IPS-11a (cell line): ENCODE measurements around the gene ZMYM3.
A peak's percentile ranks its signal among the peaks of the same experiment; 100 is the strongest.

ENCODE experiments used
- H3K4me3 ChIP-seq: one replicate; pipeline ENCODE4 v1.5.1; 2013; ENCODE audit warnings: low read depth, low read length, control low read depth

Gene ZMYM3

DNA sequence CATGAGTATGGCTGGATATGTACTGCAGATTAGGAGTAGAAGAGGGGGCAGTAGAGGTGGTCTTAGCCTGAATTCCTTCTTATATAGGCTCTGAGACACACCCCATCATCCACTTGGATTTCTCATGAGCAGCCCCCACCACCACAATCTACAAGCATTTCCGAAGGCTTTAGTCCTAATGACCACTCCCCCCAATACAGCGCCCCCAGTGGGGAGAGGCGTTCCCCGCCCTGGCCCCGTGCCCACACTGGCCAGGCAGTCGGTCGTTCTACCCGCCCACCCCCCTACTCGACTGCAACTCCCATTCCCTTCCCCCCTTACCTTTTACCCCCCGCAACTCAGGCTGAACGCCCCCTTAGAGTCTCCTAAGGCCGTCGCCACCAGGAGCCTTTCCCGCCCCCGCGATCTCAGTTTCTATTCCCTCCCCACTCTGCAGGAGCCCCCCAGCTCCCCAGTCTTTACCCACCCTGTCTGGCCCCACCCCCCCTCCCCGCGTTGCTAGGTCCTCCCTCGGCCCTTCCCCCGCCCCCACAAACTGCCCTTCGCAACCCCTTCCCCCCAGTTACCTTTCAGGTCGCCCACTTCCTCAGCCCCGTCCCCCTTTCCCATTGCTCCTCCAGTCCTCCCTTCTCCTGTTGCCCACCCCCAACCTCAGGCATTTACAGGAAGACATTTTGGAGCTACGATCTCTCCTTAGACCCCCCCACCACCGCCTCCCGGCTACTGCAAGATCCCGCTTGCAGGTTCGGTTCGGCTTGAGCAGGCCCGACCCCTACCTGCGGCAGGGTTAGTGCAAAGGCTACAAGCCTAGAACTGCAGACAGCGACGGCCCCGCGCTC, 468 bp downstream of the ZMYM3 start:
- H3K4me3 ChIP-seq = peak overlapping the region; percentile 67

DNA sequence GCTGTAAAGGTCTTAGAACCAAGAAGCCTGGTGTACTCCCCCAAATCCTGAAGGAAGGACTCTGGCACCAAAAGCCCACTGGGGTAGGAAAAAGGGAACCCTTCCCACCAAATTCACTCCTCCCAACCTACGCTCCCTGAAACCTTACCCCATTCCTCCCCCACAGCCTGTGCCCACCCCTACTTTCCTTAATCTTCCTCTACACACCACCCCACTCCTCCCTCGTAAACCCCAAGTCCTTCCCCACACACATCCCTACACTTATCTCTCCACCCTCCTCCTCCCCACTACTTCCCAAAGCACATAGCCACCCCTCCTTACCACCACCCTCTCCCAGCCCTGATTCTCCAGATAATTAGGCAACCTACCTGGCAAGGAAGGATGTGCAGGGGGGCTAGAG, 1.7 kb downstream of the ZMYM3 start:
- H3K4me3 ChIP-seq = no peak overlapping the region

DNA sequence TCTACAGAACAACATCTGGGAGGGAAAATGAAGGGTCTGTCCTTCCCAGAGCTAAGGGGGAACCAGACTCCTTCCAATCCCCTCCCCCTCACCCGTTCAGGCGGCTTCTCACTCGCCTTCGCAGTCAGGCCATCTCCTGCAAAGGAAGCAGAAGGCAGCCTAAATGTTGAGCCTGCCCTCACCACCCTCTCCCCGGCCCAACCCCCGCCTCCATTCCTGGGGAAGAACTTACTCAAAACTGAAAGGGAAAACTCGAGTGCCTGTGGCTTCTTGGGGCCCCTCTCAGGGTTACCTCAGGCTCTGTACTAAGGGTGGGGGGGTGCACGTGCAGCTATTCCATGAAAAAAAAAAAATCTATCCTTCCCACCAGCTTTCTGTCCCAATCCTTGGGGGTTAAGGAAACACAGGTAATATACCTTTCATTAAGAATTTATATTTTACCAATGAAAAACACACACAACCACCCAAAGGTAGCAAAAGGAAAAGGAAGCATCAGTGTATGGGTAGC, 2.4 kb downstream of the ZMYM3 start:
- H3K4me3 ChIP-seq = peak overlapping the region; percentile 4

DNA sequence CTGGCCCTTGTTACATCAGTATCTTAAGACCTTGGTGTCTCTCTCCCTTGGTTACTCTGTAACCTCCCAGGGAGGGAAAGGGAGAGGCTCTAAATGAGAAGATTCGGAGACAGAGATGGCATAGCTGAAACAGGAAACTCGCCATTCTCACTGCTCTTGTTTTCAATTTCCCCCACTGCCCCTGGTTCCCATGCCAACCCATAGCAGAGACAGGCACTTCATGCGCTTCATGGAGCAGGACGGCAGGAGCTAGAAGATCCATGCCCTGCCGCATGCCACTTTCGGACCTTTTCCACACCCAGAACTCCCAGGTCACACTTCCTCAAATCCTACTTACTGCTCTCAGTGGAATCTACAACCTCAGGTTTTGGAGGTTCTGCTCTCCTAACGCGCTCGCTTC, 3.1 kb downstream of the ZMYM3 start:
- no peak overlapping the region for H3K4me3 ChIP-seq

DNA sequence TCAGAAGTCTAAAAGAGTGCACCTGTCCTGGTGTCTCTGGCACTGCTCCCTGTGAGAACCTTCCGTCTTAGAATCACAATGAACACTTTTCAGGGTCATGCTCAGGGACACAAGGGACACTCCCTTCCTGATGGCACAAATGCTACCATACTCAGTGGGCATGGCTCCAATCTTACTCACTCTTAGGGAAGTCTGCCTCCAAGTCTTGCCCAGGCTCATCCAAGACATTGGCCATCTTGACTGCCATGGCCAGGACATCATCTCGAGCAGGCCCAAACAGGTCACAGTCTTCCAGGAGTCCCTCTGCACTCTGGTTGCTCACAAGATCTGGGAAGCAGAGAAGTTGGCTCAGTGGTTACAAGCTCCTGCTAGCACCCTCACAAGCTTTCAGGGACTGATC, 8.8 kb downstream of the ZMYM3 start:
- H3K4me3 ChIP-seq = no peak overlapping the region

DNA sequence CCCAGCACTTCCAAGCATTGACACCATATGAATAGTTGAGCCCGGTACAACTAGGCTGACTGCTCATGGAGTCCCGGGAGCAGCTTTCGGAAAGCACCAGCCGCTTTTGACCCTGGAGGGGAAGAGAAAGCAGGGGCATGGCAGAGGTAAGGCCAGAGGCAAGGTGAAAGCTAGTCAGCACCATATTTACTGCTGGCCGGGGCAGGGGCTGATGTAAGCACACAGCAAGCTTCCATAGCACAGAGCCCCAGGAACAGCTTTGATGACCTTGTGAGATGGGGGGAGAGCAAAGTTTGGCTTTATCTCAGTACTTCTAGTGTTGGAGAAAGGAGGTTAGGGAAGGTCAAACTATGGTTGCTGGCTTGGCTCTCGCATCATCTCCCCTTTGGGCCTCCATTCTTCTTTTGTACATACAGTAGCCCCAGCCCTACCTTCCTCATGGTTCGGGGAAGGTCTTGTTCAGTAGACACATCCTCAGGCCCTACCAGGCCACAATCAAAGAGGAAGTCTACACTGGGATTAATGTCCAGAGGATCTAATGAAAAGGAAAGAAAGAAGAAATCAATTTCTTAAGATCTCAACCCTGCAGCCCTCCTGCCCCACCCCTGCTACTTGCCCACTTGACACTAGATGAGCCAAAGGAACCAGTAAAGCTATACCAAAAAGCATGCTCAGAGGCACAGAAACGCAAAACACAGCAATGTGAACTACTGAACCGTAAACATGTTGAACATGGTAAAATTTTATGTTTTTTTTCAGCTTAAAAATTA, 9.4 kb downstream of the ZMYM3 start:
- H3K4me3 ChIP-seq = no peak overlapping the region

DNA sequence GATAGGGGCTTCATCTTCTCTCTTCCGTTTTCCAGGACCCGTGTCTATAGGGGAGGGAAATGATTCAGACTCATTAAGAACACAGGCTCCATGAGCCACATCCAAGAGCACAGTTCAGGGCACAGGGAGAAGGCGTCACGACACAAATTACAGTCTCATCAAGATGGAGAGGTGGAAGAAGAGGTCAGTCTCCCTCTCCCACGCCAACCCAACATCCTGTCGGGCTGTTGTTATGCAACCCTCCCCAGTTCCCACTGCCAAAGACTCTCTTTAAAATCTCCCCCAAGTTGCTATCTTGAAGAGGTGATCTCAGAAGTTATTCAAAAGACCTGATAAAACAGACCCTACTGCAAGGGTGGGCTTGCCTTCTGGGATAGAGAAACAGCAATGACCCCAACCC, 12.6 kb downstream of the ZMYM3 start:
- no peak overlapping the region for H3K4me3 ChIP-seq

DNA sequence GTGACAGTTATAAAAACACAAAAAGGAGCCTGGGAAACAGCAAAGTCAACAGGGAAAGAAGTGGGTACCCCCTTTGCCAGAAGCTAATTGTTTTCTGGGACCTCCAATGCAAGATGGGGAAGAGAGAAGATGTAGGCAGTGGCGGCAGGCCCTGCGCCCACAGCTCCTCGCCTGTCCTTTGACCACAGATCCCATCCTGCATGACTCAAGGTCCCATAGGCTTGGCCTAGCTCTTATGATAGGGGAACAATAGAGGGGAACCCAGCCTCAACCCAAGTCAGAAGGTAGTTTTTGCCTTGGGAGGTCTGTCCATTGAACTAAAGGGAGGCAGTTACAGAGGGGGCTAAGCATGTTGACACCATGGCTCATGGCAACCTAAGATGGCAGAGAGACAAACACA, 14.2 kb downstream of the ZMYM3 start:
- H3K4me3 ChIP-seq = no peak overlapping the region

DNA sequence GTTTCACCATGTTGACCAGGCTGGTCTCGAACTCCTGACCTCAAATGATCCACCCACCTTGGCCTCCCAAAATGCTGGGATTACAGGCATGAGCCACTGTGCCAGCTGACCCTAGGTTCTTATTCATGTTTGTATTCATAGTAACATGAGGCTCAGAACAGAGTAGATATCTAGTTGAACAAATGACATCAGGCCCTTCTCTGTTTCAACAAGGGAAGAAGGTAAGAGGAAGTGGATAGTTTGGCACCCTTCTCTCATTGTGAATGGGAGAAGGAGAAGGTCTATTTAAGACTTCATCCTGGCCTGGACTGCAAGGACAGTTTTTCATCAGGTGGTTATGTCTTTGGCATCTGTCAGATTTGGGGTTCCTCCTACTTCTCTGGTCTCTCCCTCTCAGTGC, 17.1 kb downstream of the ZMYM3 start:
- no peak overlapping the region for H3K4me3 ChIP-seq

DNA sequence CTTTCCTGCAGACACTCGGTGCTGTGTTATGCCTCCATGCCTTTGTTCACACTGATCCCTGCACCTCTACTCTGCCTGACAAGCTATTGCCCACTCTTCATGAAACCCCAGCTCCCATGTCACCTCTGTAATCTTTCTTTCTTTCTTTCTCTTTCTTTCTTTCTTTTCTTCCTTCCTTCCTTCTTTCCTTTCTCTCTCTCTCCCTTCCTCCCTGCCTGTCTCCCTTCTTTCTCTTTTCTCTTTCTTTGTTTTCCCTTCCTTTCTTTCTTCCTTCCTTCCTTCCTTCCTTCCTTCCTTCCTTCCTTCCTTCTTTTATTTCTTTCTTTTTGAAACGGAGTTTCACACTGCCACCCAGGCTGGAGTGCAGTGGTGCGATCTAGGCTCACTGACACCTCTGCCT, 18.5 kb downstream of the ZMYM3 start:
- no peak overlapping the region for H3K4me3 ChIP-seq

DNA sequence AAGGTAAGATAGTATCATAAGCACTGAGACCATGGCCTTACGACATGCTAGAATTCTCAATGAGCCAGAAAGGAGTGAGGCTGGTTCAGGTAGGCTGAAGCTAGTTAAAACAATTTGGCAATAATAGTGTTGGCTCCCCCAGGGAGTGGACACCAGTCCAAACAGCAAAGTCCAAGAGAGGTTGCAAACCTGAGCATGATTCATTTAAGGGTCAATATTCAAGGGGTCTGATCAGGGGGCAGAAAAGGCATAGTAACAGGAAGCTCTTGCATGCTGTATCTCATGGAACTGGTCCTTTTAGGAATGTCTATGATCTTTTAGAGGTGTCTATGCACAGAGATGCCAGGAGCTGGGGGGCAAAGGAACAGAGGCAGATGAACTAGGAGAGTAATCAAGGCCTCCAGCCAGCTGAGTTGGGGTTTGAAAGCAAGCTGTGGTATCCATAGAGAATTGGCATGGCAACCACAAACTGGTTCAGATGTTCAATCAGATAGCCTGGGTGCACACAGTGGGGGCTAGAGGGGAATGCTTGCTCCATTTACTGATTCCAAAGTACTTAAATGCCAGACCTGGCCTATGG, 25.8 kb downstream of the ZMYM3 start:
- H3K4me3 ChIP-seq = no peak overlapping the region

DNA sequence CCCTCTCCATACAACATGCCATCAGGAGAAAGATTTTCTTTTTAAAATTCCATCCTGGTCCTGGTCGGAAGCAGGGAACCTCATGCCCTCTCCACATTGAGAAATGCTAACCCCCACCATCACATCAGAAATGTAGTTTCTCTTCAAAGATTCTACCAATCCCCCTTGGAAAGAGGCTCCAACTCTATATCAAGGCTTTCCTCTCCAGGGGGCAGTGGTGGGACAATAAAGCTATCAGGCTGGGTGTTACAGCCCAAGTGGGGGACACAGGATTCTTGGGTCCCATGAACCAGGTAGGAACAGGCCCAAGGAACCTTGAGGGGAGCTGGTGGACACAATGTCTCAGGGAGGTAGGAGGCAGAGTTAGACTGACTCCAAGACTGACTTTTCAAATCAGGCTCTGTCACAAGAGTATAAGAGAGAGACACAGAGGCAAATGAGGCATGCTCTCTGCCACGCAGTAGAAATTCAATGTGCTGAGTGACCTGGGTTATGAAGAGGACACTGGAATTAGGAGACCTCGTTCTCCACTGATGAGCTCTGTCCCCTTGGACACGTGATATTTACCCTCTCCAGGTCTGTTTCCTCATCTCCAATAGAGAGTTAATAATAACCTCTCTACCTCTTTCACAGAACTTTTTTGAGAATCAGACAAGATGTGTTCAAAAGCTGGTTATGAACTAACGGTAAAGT, 26.4 kb downstream of the ZMYM3 start:
- H3K4me3 ChIP-seq = no peak overlapping the region

DNA sequence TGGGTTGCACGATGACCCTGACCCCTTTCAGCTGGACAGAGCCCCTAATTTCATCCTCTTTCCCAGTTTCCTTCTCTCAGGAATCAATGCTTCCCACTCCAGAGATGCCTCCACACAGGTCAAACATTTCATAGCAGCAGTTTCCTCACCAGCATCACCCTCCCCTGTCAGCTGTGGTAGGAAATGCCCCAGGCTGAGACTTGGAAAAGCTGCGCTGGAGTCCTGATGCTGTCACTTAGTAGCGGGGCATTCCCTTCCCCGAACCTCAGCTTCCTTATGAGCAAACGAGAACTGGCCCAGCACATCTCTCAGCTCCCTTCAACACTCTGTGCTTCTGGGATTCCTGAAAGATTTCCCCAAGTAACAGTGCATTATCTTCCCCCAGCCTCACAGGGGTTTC, 28.3 kb downstream of the ZMYM3 start:
- no peak overlapping the region for H3K4me3 ChIP-seq

DNA sequence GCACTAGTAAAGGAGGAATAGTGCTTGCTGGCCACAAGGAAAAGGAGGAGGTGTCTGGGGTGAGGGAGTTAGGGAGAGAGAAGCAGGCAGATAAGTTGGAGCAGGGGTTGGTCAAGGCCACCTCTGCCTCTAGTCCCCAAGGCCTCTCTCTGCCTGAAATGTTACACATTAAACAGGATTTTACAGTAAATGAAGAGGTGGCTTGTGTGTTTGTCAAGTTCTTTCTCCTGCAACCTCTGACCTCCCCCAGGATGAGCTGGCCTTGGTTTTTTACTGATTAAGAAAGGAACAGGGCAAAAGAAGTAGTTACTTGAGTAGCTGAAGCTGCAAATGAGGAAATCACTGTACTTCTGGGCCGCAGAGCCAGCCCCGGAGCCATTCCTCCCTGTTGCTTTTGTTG, 28.9 kb downstream of the ZMYM3 start:
- H3K4me3 ChIP-seq = no peak overlapping the region

DNA sequence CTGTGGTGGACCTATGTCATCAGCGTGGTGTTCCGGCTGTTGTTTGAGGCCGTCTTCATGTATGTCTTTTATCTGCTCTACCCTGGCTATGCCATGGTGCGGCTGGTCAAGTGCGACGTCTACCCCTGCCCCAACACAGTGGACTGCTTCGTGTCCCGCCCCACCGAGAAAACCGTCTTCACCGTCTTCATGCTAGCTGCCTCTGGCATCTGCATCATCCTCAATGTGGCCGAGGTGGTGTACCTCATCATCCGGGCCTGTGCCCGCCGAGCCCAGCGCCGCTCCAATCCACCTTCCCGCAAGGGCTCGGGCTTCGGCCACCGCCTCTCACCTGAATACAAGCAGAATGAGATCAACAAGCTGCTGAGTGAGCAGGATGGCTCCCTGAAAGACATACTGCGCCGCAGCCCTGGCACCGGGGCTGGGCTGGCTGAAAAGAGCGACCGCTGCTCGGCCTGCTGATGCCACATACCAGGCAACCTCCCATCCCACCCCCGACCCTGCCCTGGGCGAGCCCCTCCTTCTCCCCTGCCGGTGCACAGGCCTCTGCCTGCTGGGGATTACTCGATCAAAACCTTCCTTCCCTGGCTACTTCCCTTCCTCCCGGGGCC, 29.7 kb downstream of the ZMYM3 start:
- H3K4me3 ChIP-seq = no peak overlapping the region

DNA sequence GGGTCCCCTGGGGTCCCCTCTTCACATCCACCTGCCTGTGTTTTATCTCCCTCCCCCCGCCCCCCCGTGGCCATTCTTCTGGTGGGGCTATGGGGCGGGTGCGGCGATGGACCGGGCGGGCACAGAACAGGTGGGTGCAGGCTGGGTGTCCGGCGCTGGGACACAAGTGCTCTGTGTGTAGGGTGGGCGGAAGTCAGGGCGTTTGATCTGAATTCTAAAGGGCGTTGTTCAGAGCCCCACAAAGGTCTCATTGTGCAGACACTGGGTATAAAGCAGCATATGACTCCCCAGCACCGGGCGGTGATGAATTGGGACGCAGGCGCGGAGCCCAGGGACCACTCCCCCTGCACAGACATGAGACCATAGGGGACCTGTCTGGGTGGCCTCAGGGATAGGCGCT, 31.0 kb downstream of the ZMYM3 start, which contains the start of gene GJB1:
TSS of gene GJB1 (plus strand) at position 296 of the 400 bp plus-strand sequence. CDS start 484 bp downstream, outside the sequence.
- no peak within 1 kb of the TSS for H3K4me3 ChIP-seq

DNA sequence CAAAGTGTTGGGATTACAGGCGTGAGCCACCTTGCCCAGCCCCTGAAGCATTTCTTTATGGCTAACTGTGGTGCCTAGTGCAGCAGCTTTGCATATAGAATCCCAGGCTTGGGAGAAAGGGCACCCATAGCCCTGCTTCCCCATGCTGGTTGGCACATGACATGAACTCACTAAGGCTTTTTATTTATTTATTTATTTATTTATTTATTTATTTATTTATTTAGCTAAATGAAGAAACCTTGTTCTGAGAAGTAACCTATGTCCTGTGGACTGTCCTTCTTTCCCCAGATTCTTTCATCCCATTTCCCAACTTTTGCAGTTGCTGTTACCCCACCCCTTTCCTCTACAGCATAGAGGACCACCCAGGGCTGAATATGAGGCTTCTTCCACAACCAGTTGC, 32.8 kb downstream of the ZMYM3 start:
- no peak overlapping the region for H3K4me3 ChIP-seq

DNA sequence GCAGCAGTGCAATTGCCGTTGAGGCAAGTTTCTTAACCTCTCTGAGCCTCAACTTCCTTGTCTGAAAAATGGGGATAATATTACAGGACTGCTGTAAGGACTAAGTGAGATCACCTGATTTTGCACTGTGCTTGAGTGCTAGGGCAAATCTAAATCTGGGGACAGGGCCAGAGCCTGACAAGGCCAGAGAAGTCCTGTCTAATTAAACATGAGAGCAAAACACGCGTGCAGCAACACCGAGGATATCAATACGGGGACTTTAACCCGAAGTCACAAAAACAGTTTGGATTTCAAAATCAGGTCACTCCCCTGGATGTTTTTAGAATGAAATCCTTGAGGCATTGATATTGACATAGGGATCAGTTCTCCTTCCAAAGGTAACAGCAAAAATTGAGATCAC, 36.6 kb downstream of the ZMYM3 start:
- H3K4me3 ChIP-seq = no peak overlapping the region

DNA sequence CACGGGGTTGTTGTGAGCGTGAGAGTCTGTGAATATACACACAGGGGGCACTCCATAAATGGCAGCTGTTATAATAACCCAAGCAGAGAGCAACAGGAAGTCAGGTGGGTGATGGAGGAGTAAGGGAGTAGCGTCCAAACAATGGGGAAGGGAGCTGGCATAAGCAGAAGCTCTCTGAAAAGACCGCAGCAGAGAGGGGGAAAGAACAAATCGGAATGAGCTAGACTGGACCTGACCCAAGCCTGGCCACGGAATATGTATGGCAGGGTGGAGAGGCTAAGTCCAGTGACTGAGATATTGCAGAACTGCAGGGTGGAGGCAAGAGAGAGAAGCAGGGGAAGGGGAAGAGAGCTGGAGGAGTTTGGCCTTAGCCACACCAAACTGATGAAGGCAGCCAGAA, 37.5 kb downstream of the ZMYM3 start:
- H3K4me3 ChIP-seq = no peak overlapping the region

DNA sequence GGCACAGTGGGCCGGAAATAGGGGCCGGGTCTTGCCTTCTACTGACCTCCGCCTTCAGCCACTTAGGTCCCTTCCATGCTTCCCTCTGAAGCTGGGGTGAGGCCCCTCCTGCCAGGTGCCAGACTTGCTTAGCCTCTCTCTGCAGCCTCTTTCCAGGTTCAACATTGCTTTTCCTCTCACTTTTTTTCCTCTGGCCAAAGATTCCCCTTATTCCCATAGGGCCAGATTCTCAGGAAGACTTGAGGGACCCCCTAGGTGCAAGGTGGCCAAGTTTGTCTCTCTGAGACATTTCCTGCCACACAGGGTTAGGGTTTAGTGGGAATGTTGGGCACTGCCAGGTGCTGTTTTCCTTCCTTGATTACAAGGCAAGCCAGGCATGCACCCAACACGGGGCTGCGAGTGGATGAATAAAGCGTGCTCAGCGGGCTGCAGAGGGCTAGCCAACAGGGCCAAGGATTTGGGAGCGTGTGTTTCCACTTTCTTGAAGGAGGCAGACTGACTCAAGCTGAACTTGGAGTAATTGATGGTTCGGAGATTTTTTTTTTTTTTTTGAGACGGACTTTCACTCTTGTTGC, 38.5 kb downstream of the ZMYM3 start:
- no peak overlapping the region for H3K4me3 ChIP-seq
